ENCODE results near the gene HSF4.

The HSF4 gene

GRCh38 chr16:67208154-67208896 is 43.8 kb downstream of the HSF4 start:
- H2AK5ac ChIP-seq (ENCODE audit: low read length, severe bottlenecking): no peak overlapping the region
- no peak for DNase-seq

GRCh38 chr16:67209565-67209964 is 45.0 kb downstream of the HSF4 start:
- H2BK15ac ChIP-seq (ENCODE audit: low read depth, poor library complexity, severe bottlenecking): no peak overlapping the region
- H3K79me1 ChIP-seq (replicated peaks; ENCODE audit: low read length, poor library complexity, severe bottlenecking): no peaks in the 10 kb centered on the region
- no peaks in the 10 kb centered on the region for H3K27me3 ChIP-seq (ENCODE audit: control insufficient read depth in 1 of 2, insufficient read depth in 1 of 2, low read length in 2 of 2)
- no peak overlapping the region for H2BK12ac ChIP-seq (ENCODE audit: low read length in 2 of 2)
- H3K23ac ChIP-seq (ENCODE audit: low read length in 2 of 2): no peak overlapping the region
- H3K9ac ChIP-seq (ENCODE audit: low read length): no peak overlapping the region
- H3K9me3 ChIP-seq (ENCODE audit: control insufficient read depth, low read length): no peaks in the 10 kb centered on the region
- no peak overlapping the region for H2AFZ ChIP-seq (ENCODE audit: low read depth, low read length)
- DNase-seq: no peak
- H2BK5ac ChIP-seq (ENCODE audit: low read depth, low read length, poor library complexity, severe bottlenecking): no peak overlapping the region
- peaks cover 21% of the 10 kb centered on the region for H3K4me1 ChIP-seq (ENCODE audit: control insufficient read depth, insufficient read depth, low read depth, low read length)
- H3K4ac ChIP-seq (ENCODE audit: low read depth in 1 of 2, low read length in 2 of 2): no peak overlapping the region
- H3K14ac ChIP-seq (ENCODE audit: low read length in 2 of 2): no peak overlapping the region
- peaks cover 17 to 19% of the 10 kb centered on the region in 2 experiments for H3K36me3 ChIP-seq (ENCODE audit: control insufficient read depth in 1 of 2, insufficient read depth in 2 of 2, low read depth in 1 of 2, low read length in 2 of 2)
- H3K4me2 ChIP-seq (ENCODE audit: low read length, poor library complexity, severe bottlenecking): no peak overlapping the region
- no peak overlapping the region for H3K18ac ChIP-seq (ENCODE audit: low read depth in 1 of 2, low read length in 2 of 2)
- no peak overlapping the region for H2BK120ac ChIP-seq (ENCODE audit: low read depth, low read length)
- H3K4me3 ChIP-seq (ENCODE audit: insufficient read depth in 1 of 2, low read depth in 1 of 2, low read length in 2 of 2): no peak overlapping the region
- H3K27ac ChIP-seq (ENCODE audit: low read length, poor library complexity, severe bottlenecking): no peak overlapping the region
- H4K8ac ChIP-seq (ENCODE audit: low read length): no peak overlapping the region
- WGBS: 98% methylated on average over 5 of the region's 8 CpGs
- no peak overlapping the region for H4K91ac ChIP-seq (ENCODE audit: low read length)
- no peak overlapping the region for H2AK5ac ChIP-seq (ENCODE audit: low read length, severe bottlenecking)

More at GRCh38 chr16:67208154-67208896, 43.8 kb downstream of the HSF4 start:
- Histone ChIP-seq H3K18ac (ENCODE audit: low read depth in 1 of 2, low read length in 2 of 2) (no peak overlapping the region), H3K79me1 (replicated peaks; ENCODE audit: low read length, poor library complexity, severe bottlenecking) (no peaks in the 10 kb centered on the region), H3K23ac (ENCODE audit: low read length in 2 of 2) (no peak overlapping the region), H2AFZ (ENCODE audit: low read depth, low read length) (no peak overlapping the region), H3K4me2 (ENCODE audit: low read length, poor library complexity, severe bottlenecking) (no peak overlapping the region), H3K14ac (ENCODE audit: low read length in 2 of 2) (peak overlapping the region in 1 of 2 experiments; percentile 30), H3K36me3 (ENCODE audit: control insufficient read depth in 1 of 2, insufficient read depth in 2 of 2, low read depth in 1 of 2, low read length in 2 of 2) (peaks cover 19 to 29% of the 10 kb centered on the region in 2 experiments), H3K4me3 (ENCODE audit: insufficient read depth in 1 of 2, low read depth in 1 of 2, low read length in 2 of 2) (no peak overlapping the region), H4K8ac (ENCODE audit: low read length) (no peak overlapping the region), H3K27me3 (ENCODE audit: control insufficient read depth in 1 of 2, insufficient read depth in 1 of 2, low read length in 2 of 2) (no peaks in the 10 kb centered on the region), H3K27ac (ENCODE audit: low read length, poor library complexity, severe bottlenecking) (no peak overlapping the region), H3K4ac (ENCODE audit: low read depth in 1 of 2, low read length in 2 of 2) (no peak overlapping the region), H2BK120ac (ENCODE audit: low read depth, low read length) (no peak overlapping the region), H3K4me1 (ENCODE audit: control insufficient read depth, insufficient read depth, low read depth, low read length) (peaks cover 27% of the 10 kb centered on the region), H4K91ac (ENCODE audit: low read length) (peak overlapping the region; percentile 40), H3K9me3 (ENCODE audit: control insufficient read depth, low read length) (no peaks in the 10 kb centered on the region), H2BK5ac (ENCODE audit: low read depth, low read length, poor library complexity, severe bottlenecking) (no peak overlapping the region), H2BK15ac (ENCODE audit: low read depth, poor library complexity, severe bottlenecking) (no peak overlapping the region), H3K9ac (ENCODE audit: low read length) (peak overlapping the region; percentile 26), H2BK12ac (ENCODE audit: low read length in 2 of 2) (no peak overlapping the region)
- 98% methylated on average over 11 of the region's 11 CpGs for WGBS

- Histone ChIP-seq H2BK5ac (ENCODE audit: low read depth, low read length, poor library complexity, severe bottlenecking) (no peak overlapping the region), H3K4me2 (ENCODE audit: low read length, poor library complexity, severe bottlenecking) (no peak overlapping the region), H3K4me1 (ENCODE audit: control insufficient read depth, insufficient read depth, low read depth, low read length) (peaks cover 21% of the 10 kb centered on the region), H2BK15ac (ENCODE audit: low read depth, poor library complexity, severe bottlenecking) (no peak overlapping the region), H3K4ac (ENCODE audit: low read depth in 1 of 2, low read length in 2 of 2) (no peak overlapping the region), H2BK12ac (ENCODE audit: low read length in 2 of 2) (no peak overlapping the region), H2BK120ac (ENCODE audit: low read depth, low read length) (no peak overlapping the region), H3K4me3 (ENCODE audit: insufficient read depth in 1 of 2, low read depth in 1 of 2, low read length in 2 of 2) (no peak overlapping the region), H2AK5ac (ENCODE audit: low read length, severe bottlenecking) (no peak overlapping the region), H3K27me3 (ENCODE audit: control insufficient read depth in 1 of 2, insufficient read depth in 1 of 2, low read length in 2 of 2) (no peaks in the 10 kb centered on the region), H3K23ac (ENCODE audit: low read length in 2 of 2) (no peak overlapping the region), H2AFZ (ENCODE audit: low read depth, low read length) (no peak overlapping the region), H4K8ac (ENCODE audit: low read length) (no peak overlapping the region), H3K14ac (ENCODE audit: low read length in 2 of 2) (no peak overlapping the region), H4K91ac (ENCODE audit: low read length) (no peak overlapping the region), H3K18ac (ENCODE audit: low read depth in 1 of 2, low read length in 2 of 2) (no peak overlapping the region), H3K9ac (ENCODE audit: low read length) (no peak overlapping the region), H3K27ac (ENCODE audit: low read length, poor library complexity, severe bottlenecking) (no peak overlapping the region), H3K36me3 (ENCODE audit: control insufficient read depth in 1 of 2, insufficient read depth in 2 of 2, low read depth in 1 of 2, low read length in 2 of 2) (peaks cover 14 to 19% of the 10 kb centered on the region in 2 experiments), H3K79me1 (replicated peaks; ENCODE audit: low read length, poor library complexity, severe bottlenecking) (no peaks in the 10 kb centered on the region), H3K9me3 (ENCODE audit: control insufficient read depth, low read length) (no peaks in the 10 kb centered on the region)
- DNase-seq: no peak
- 89% methylated on average over 25 of the region's 25 CpGs for WGBS
Observed at GRCh38 chr16:67210069-67210937, 45.8 kb downstream of the HSF4 start.

- no peak for DNase-seq
- 83% methylated on average over 7 of the region's 7 CpGs for WGBS
- Histone ChIP-seq H3K36me3 (ENCODE audit: control insufficient read depth in 1 of 2, insufficient read depth in 2 of 2, low read depth in 1 of 2, low read length in 2 of 2) (peaks cover 17 to 19% of the 10 kb centered on the region in 2 experiments), H2BK120ac (ENCODE audit: low read depth, low read length) (no peak overlapping the region), H3K4me1 (ENCODE audit: control insufficient read depth, insufficient read depth, low read depth, low read length) (peaks cover 20% of the 10 kb centered on the region), H3K4me3 (ENCODE audit: insufficient read depth in 1 of 2, low read depth in 1 of 2, low read length in 2 of 2) (no peak overlapping the region), H4K8ac (ENCODE audit: low read length) (no peak overlapping the region), H3K9ac (ENCODE audit: low read length) (no peak overlapping the region), H2AFZ (ENCODE audit: low read depth, low read length) (no peak overlapping the region), H2BK12ac (ENCODE audit: low read length in 2 of 2) (no peak overlapping the region), H3K4me2 (ENCODE audit: low read length, poor library complexity, severe bottlenecking) (no peak overlapping the region), H3K27ac (ENCODE audit: low read length, poor library complexity, severe bottlenecking) (no peak overlapping the region), H3K79me1 (replicated peaks; ENCODE audit: low read length, poor library complexity, severe bottlenecking) (no peaks in the 10 kb centered on the region), H3K4ac (ENCODE audit: low read depth in 1 of 2, low read length in 2 of 2) (no peak overlapping the region), H3K27me3 (ENCODE audit: control insufficient read depth in 1 of 2, insufficient read depth in 1 of 2, low read length in 2 of 2) (no peaks in the 10 kb centered on the region), H3K14ac (ENCODE audit: low read length in 2 of 2) (no peak overlapping the region), H4K91ac (ENCODE audit: low read length) (no peak overlapping the region), H2AK5ac (ENCODE audit: low read length, severe bottlenecking) (no peak overlapping the region), H2BK5ac (ENCODE audit: low read depth, low read length, poor library complexity, severe bottlenecking) (no peak overlapping the region), H3K23ac (ENCODE audit: low read length in 2 of 2) (no peak overlapping the region), H2BK15ac (ENCODE audit: low read depth, poor library complexity, severe bottlenecking) (no peak overlapping the region), H3K9me3 (ENCODE audit: control insufficient read depth, low read length) (no peaks in the 10 kb centered on the region), H3K18ac (ENCODE audit: low read depth in 1 of 2, low read length in 2 of 2) (no peak overlapping the region)
Observed at GRCh38 chr16:67211674-67212073, 47.1 kb downstream of the HSF4 start.

Measured in mesenchymal stem cell (in vitro differentiated cells and primary cell).